PC-3 (cell line): ENCODE measurements around the gene OR6V1.

Experiments used
- EZH2phosphoT487 ChIP-seq: fragments of 300-600 bp; sonication (generic); IDR thresholded peaks from 2 replicates; pipeline ENCODE4 v1.6.1; 2018; ENCODE audit warnings: mild to moderate bottlenecking, antibody characterized with exemption, low read length, borderline replicate concordance
- TF ChIP-seq, protein P1 (sequence below): fragments of 300-600 bp; sonication (generic); conservative IDR thresholded peaks from 2 replicates; pipeline ENCODE4 v1.5.1; 2017; ENCODE audit warnings: antibody characterized with exemption, low read depth, mild to moderate bottlenecking, low read length

DNA sequence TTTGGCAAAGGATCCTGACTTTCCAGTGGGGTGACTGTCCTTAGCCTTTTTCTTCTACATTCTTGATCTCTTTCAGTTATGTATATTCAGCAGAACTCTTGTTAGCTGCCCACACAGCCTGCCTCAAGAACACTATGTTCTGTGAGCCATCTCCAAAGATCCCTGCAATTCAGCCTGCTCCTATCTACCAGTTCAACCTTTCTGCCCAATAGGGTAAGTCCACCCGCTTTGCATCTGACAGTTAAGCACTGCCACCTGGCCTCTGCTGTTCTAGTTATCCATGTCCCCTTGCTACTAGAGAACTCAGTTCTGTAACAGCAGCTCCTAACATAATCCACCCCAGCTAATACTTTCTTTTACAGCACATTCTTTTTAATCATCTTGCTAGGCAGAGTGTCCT lies 38.7 kb upstream of the OR6V1 start:
- TF ChIP-seq, protein P1, sequence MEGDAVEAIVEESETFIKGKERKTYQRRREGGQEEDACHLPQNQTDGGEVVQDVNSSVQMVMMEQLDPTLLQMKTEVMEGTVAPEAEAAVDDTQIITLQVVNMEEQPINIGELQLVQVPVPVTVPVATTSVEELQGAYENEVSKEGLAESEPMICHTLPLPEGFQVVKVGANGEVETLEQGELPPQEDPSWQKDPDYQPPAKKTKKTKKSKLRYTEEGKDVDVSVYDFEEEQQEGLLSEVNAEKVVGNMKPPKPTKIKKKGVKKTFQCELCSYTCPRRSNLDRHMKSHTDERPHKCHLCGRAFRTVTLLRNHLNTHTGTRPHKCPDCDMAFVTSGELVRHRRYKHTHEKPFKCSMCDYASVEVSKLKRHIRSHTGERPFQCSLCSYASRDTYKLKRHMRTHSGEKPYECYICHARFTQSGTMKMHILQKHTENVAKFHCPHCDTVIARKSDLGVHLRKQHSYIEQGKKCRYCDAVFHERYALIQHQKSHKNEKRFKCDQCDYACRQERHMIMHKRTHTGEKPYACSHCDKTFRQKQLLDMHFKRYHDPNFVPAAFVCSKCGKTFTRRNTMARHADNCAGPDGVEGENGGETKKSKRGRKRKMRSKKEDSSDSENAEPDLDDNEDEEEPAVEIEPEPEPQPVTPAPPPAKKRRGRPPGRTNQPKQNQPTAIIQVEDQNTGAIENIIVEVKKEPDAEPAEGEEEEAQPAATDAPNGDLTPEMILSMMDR: no peak
- no peak for TF ChIP-seq EZH2phosphoT487
